Activated B cell treated with CpG ODN at 0.5 μM for 24 hours (primary cell): ENCODE results near the gene PUM2. TPM values are rescaled to one million over a fixed set of nuclear protein-coding genes. Genes with fewer than 3 reads are reported as not detected.

ENCODE experiments used
- ATAC-seq: fragments of 200-7000 bp; cut with Tn5 transposase; one replicate; pipeline ENCODE4 v1.10.0; 2021; ENCODE audit warnings: low read depth, mild to moderate bottlenecking, moderate library complexity
- CTCF ChIA-PET: fragments of 350-600 bp; sonication (Branson Sonifier 250); formaldehyde crosslinking; loops from one replicate; lab custom pipeline; 2021; ENCODE audit warnings: antibody characterized with exemption; lab: Charles Lee
- POLR2A ChIA-PET: fragments of 350-600 bp; sonication (Branson Sonifier 250); formaldehyde crosslinking; loops from one replicate; lab custom pipeline; 2021; ENCODE audit warnings: antibody characterized with exemption; lab: Charles Lee
- DNase-seq: peaks from one replicate; pipeline ENCODE4 v3.0.0; 2022
- H3K27ac Mint-ChIP-seq: one replicate; pipeline ENCODE4 v1.8.0; 2020; ENCODE audit warnings: mixed read lengths
- H3K27me3 Mint-ChIP-seq: one replicate; pipeline ENCODE4 v1.8.0; 2021; ENCODE audit warnings: mixed read lengths
- H3K36me3 Mint-ChIP-seq: one replicate; pipeline ENCODE4 v1.8.0; 2021; ENCODE audit warnings: low read depth, mixed read lengths
- H3K4me1 Mint-ChIP-seq: one replicate; pipeline ENCODE4 v1.8.0; 2021; ENCODE audit warnings: mixed read lengths
- H3K4me3 Mint-ChIP-seq: one replicate; pipeline ENCODE4 v1.8.0; 2020; ENCODE audit warnings: mild to moderate bottlenecking, mixed read lengths
- H3K9me3 Mint-ChIP-seq: one replicate; pipeline ENCODE4 v1.8.0; 2020; ENCODE audit warnings: mixed read lengths
- CTCF ChIP-seq: fragments of 200-600 bp; IDR thresholded peaks from one replicate; pipeline ENCODE4 v1.8.0; 2022; ENCODE audit warnings: antibody characterized with exemption, mild to moderate bottlenecking
- intact Hi-C: fragments of 100-400 bp; cut with micrococcal nuclease; formaldehyde crosslinking; loops from one replicate; pipeline ENCODE4 v1.15.1; 2024
- total RNA-seq: library from RNA; stranded (reverse); gene quantifications from 2 replicates; pipeline ENCODE4 v1.2.3, GENCODE V29; 2022

PUM2 gene
- total RNA-seq, 1 donor from 2014 or later: 110 TPM

GRCh38 chr2:20209373-20210109 lies 141.1 kb downstream of the PUM2 start:
- no peak for DNase-seq
- intact Hi-C loops: no loop called here
- ChIA-PET CTCF (no interaction called here), POLR2A (no interaction called here)
- Mint-ChIP-seq H3K4me3 (no peak overlapping the region), H3K27ac (no peak overlapping the region), H3K9me3 (no peaks in the 10 kb centered on the region), H3K27me3 (peaks cover 2% of the 10 kb centered on the region), H3K4me1 (peaks cover 2% of the 10 kb centered on the region), H3K36me3 (no peaks in the 10 kb centered on the region)
- ATAC-seq: no peak
- no peak for TF ChIP-seq CTCF

- Mint-ChIP-seq H3K9me3 (no peaks in the 10 kb centered on the region), H3K36me3 (no peaks in the 10 kb centered on the region), H3K4me3 (no peak overlapping the region), H3K4me1 (peaks cover 2% of the 10 kb centered on the region), H3K27ac (no peak overlapping the region), H3K27me3 (no peaks in the 10 kb centered on the region)
- ATAC-seq: no peak
- CTCF ChIA-PET: interaction anchor here (1.0 kb wide), 1 partner anchor 11 kb away, joined by 3 read pairs; no protein-coding TSS in a partner anchor
- DNase-seq: no peak
- POLR2A ChIA-PET: no interaction called here
- no peak for TF ChIP-seq CTCF
- intact Hi-C loops: no loop called here
These were observed 142.2 kb downstream of the PUM2 start for GRCh38 chr2:20208476-20208859.

GRCh38 chr2:20207051-20207450 lies 143.6 kb downstream of the PUM2 start:
- H3K36me3 Mint-ChIP-seq: no peaks in the 10 kb centered on the region
- H3K9me3 Mint-ChIP-seq: no peaks in the 10 kb centered on the region
- ChIA-PET POLR2A (no interaction called here), CTCF (no interaction called here)
- no peaks in the 10 kb centered on the region for H3K27me3 Mint-ChIP-seq
- no peak for TF ChIP-seq CTCF
- ATAC-seq (no peak), DNase-seq (no peak)
- H3K27ac Mint-ChIP-seq: no peak overlapping the region
- intact Hi-C loops: no loop called here
- H3K4me1 Mint-ChIP-seq: peaks cover 2% of the 10 kb centered on the region
- no peak overlapping the region for H3K4me3 Mint-ChIP-seq

- ATAC-seq (no peak), DNase-seq (no peak)
- H3K9me3 Mint-ChIP-seq: no peaks in the 10 kb centered on the region
- ChIA-PET CTCF (no interaction called here), POLR2A (no interaction called here)
- no peaks in the 10 kb centered on the region for H3K27me3 Mint-ChIP-seq
- H3K4me1 Mint-ChIP-seq: peaks cover 2% of the 10 kb centered on the region
- H3K4me3 Mint-ChIP-seq: no peak overlapping the region
- intact Hi-C loops: no loop called here
- no peaks in the 10 kb centered on the region for H3K36me3 Mint-ChIP-seq
- H3K27ac Mint-ChIP-seq: no peak overlapping the region
- TF ChIP-seq CTCF: no peak
These were observed 144.6 kb downstream of the PUM2 start for GRCh38 chr2:20205915-20206524.

- no peak for TF ChIP-seq CTCF
- ChIA-PET POLR2A (no interaction called here), CTCF (no interaction called here)
- Mint-ChIP-seq H3K4me3 (no peak overlapping the region), H3K27ac (no peak overlapping the region), H3K27me3 (no peaks in the 10 kb centered on the region), H3K9me3 (no peaks in the 10 kb centered on the region), H3K4me1 (peaks cover 2% of the 10 kb centered on the region), H3K36me3 (no peaks in the 10 kb centered on the region)
- no peak for ATAC-seq
- intact Hi-C loops: no loop called here
- no peak for DNase-seq
These were observed 145.6 kb downstream of the PUM2 start for GRCh38 chr2:20205069-20205468.
